Bronchial epithelial cell (primary cell): ENCODE measurements around the gene AIRE. TPM values are rescaled to one million over a fixed set of nuclear protein-coding genes. Genes with fewer than 3 reads are reported as not detected.

Experiments used
- DNase-seq: peaks from one replicate; pipeline ENCODE4 v3.0.0-alpha.2; 2010; ENCODE audit warnings: low read depth
- FAIRE-seq: peaks from 2 replicates; lab custom pipeline; 2011; peaks lifted over from hg19 to GRCh38; lab: Jason Lieb, UNC
- H3K27me3 ChIP-seq: 2 replicates; pipeline ENCODE4 v1.5.1; 2011; ENCODE audit warnings: low read length; ENCODE audit not compliant: control insufficient read depth, insufficient read depth
- H3K36me3 ChIP-seq: 2 replicates; pipeline ENCODE4 v1.5.1; 2011; ENCODE audit warnings: low read length; ENCODE audit not compliant: control insufficient read depth, insufficient read depth
- H3K4me3 ChIP-seq: 2 replicates; pipeline ENCODE4 v1.5.1; 2011; ENCODE audit warnings: mild to moderate bottlenecking, low read depth, low read length, control low read depth
- total RNA-seq: library from RNA; depleted of rRNA; stranded (reverse); fragments of >200 nt; gene quantifications from 2 replicates; pipeline ENCODE4 v1.2.1, GENCODE V29; 2014
- TF ChIP-seq, protein P1 (sequence below): IDR thresholded peaks from 2 replicates; pipeline ENCODE4 v1.5.1; 2011; ENCODE audit warnings: mild to moderate bottlenecking, moderate library complexity, low read length, control low read depth, inconsistent platforms; ENCODE audit not compliant: insufficient read depth, severe bottlenecking

The AIRE gene
- total RNA-seq, 1 donor from 2014 or later = not detected

DNA sequence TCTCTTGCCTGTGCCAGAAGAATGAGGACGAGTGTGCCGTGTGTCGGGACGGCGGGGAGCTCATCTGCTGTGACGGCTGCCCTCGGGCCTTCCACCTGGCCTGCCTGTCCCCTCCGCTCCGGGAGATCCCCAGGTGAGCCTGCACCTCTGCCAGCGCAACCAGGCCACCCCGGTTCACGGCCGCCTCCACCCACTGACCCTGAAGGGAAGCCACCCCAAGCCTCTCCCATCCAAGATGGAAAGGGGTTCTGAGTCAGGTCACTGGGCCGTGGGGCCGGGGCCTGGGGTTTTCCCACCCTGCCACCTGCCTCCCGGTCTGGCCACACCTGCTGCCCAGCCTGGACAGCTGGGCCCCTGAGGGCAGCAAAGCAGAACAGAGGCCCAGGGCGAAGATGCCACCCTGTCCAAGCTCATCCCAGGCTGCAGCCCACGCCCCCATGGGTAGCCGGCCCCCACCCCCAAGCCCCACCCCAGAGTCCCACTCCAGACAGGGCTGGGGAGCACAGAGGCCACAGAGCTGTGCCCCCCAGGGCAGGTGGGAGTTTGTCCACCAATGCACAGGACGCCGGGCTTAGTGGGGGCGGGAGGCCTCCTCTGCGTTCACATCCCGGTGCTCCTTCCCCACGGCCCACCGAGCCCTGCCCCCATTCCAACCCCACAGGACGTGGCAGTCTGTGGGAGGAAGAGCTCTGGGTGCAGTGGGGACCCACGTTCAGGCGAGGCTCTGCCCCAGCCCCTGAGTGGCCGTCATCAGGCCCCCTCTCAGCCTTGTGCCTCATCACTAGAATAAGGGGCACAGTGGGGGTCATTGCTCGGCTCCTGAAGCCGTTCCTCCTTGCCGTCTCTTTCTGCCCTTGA, 5.6 kb downstream of the AIRE start:
- Histone ChIP-seq H3K36me3 (no peaks in the 10 kb centered on the region), H3K27me3 (peaks cover 6% of the 10 kb centered on the region), H3K4me3 (no peak overlapping the region)
- no peak for FAIRE-seq
- TF ChIP-seq, protein P1, sequence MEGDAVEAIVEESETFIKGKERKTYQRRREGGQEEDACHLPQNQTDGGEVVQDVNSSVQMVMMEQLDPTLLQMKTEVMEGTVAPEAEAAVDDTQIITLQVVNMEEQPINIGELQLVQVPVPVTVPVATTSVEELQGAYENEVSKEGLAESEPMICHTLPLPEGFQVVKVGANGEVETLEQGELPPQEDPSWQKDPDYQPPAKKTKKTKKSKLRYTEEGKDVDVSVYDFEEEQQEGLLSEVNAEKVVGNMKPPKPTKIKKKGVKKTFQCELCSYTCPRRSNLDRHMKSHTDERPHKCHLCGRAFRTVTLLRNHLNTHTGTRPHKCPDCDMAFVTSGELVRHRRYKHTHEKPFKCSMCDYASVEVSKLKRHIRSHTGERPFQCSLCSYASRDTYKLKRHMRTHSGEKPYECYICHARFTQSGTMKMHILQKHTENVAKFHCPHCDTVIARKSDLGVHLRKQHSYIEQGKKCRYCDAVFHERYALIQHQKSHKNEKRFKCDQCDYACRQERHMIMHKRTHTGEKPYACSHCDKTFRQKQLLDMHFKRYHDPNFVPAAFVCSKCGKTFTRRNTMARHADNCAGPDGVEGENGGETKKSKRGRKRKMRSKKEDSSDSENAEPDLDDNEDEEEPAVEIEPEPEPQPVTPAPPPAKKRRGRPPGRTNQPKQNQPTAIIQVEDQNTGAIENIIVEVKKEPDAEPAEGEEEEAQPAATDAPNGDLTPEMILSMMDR = no peak
- no peak for DNase-seq

DNA sequence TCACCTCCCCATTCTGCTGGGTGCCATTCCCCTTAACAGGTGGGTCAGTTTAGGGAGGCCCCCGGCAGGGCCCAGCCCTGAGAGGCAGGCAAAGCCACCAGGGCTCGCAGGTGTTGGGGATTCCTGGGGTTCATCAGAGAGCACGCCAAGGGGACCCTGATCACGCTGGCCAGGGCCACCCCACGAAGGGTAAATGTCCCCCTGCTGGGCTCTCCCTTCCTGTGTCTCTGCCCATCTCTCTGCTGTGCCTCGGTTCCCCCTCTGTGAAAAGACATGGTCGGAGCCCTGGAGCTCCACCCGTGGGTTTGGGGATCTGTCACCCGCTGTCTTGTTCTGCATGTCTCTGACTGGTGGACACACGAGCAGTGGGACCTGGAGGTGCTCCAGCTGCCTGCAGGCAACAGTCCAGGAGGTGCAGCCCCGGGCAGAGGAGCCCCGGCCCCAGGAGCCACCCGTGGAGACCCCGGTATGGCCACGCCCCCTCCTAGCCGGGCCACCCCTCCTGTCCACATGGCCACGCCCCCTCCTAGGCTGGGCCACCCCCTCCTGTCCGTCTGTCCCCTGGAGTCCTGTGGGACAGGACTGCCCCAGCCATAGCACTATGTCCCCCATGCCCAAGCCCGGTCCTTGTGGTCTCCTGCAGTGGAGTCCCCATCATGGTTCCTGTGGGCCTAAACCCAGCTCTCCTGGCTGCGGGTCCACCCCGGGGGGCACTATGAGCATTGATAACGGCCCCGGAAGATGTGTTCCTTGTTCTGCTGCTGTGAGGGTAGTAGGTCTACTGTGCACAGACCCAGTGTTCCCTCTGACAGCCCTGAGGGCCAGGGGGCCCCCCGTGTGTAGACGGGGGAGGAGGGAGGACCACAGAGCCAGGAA, 6.5 kb downstream of the AIRE start:
- Histone ChIP-seq H3K4me3 (no peak overlapping the region), H3K36me3 (no peaks in the 10 kb centered on the region), H3K27me3 (peaks cover 4% of the 10 kb centered on the region)
- TF ChIP-seq, protein P1 = no peak
- no peak for FAIRE-seq
- DNase-seq = no peak

DNA sequence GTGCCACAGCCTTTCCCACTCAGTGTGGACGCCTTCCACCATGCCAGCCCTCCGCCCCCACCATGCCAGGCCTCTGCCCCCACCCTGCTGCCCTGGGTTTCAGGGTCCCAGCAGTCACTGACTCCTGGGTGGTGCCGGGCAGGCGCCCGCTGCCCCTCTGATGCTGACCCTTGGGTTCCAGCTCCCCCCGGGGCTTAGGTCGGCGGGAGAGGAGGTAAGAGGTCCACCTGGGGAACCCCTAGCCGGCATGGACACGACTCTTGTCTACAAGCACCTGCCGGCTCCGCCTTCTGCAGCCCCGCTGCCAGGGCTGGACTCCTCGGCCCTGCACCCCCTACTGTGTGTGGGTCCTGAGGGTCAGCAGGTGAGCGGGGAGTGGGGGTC, 7.1 kb downstream of the AIRE start:
- H3K27me3 ChIP-seq = peaks cover 4% of the 10 kb centered on the region
- FAIRE-seq (no peak), DNase-seq (no peak)
- TF ChIP-seq, protein P1 = no peak
- H3K4me3 ChIP-seq = no peak overlapping the region
- no peaks in the 10 kb centered on the region for H3K36me3 ChIP-seq

DNA sequence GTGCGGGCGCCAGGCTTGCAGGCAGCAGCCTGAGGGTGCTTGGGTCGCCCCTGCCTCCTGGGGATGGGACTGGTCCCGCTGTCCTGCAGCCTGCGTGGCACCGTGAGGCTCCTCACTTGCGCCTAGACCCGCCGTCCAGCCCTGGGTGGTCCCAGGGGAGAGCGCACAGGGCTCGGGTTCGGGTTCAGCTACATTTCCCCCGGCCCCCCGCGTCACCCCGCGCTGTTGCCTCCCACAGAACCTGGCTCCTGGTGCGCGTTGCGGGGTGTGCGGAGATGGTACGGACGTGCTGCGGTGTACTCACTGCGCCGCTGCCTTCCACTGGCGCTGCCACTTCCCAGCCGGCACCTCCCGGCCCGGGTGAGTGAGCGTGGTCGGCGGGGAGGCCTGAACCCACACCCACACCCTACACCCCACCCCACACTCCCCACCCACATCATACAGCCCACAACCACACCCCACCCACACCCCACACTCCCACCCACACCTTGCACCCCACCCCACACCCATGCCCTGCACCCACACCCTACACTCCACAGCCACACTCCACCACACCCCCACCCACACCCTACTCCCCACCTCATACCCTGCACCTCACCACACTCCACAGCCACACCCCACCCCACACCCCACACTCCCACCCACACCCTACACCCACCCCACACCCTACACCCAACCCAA, 8.0 kb downstream of the AIRE start:
- peaks cover 4% of the 10 kb centered on the region for H3K27me3 ChIP-seq
- DNase-seq = no peak
- H3K36me3 ChIP-seq = no peaks in the 10 kb centered on the region
- TF ChIP-seq, protein P1 = no peak
- FAIRE-seq = no peak
- H3K4me3 ChIP-seq = no peak overlapping the region

DNA sequence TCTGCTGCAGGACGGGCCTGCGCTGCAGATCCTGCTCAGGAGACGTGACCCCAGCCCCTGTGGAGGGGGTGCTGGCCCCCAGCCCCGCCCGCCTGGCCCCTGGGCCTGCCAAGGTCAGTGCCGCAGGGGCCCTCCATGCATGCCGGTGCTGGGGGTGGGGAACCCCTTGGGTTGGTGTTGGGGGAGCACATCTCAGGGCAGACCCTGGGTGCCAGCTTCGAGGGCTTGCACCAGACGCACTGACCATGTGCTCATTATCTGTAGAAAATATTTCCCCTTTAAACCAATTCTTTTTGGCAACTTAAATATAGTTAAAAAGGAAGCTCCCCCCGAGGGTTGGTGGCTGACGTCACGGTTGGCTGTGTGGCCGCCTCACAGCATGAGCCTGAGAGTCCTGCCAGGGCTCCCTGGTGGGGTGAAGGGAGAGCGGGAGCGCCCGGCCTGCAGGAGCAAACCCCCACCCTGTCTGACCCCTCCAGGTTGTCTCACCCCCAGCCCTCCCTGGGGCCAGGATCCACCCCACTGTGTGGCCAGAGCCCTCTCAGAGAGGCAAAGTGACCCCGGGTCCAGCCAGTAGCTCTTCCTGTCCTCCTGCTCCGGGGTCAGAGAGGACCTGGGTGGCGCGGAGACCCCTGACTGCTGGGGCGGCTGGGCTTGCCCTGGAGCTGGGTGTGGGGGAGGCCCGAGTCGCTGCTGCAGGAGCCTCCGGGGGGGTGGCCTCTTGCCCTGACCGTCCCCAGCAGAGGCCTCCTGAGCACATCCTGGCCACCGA, 8.9 kb downstream of the AIRE start:
- Histone ChIP-seq H3K27me3 (peaks cover 4% of the 10 kb centered on the region), H3K36me3 (no peaks in the 10 kb centered on the region), H3K4me3 (no peak overlapping the region)
- DNase-seq (no peak), FAIRE-seq (no peak)
- TF ChIP-seq, protein P1 = no peak
